Neural cell (in vitro differentiated cells): Measurements from ENCODE around the gene CD52.

Experiments used
- CTCF ChIP-seq: fragments of 450-650 bp; IDR thresholded peaks from 2 replicates; pipeline ENCODE4 v1.5.1; 2014; ENCODE audit warnings: antibody characterized with exemption, mild to moderate bottlenecking, moderate library complexity; ENCODE audit not compliant: poor library complexity, severe bottlenecking
- EP300 ChIP-seq: fragments of 450-650 bp; conservative IDR thresholded peaks from 2 replicates; pipeline ENCODE4 v1.6.1; 2014; ENCODE audit warnings: antibody characterized with exemption, mild to moderate bottlenecking, moderate library complexity; ENCODE audit not compliant: poor library complexity, severe bottlenecking
- POLR2AphosphoS5 ChIP-seq: IDR thresholded peaks from 2 replicates; pipeline ENCODE4 v1.6.1; 2012
- REST ChIP-seq: IDR thresholded peaks from 2 replicates; pipeline ENCODE4 v1.6.1; 2012; ENCODE audit warnings: borderline replicate concordance
- TAF1 ChIP-seq: IDR thresholded peaks from 2 replicates; pipeline ENCODE4 v1.6.1; 2012; ENCODE audit warnings: low read depth

- TF ChIP-seq CTCF: no peak
- TF ChIP-seq REST: no peak
- TF ChIP-seq EP300: no peak
- no peak for TF ChIP-seq TAF1
- TF ChIP-seq POLR2AphosphoS5: no peak
Measured at GRCh38 chr1:26277261-26277661, 40.5 kb upstream of the CD52 start.
